Measurements from ENCODE around the gene NBEA. TPM values are rescaled to one million over a fixed set of nuclear protein-coding genes. Genes with fewer than 3 reads are reported as not detected.

Gene NBEA
- total RNA-seq, 8 experiments from 2014 or later: 2.8 to 45.7 (median 31.8) TPM

GRCh38 chr13:35720290-35720689 is 778.2 kb downstream of the NBEA start:
- in situ Hi-C loops (cut with MboI; ENCODE audit: low pct_unique_long_range_greater_than_20kb in 2 of 9, low sequenced_read_pairs in 9 of 9, unreplicated experiment in 9 of 9): loop anchor here in 2 of 9 experiments (25.0 kb wide), 2 partner anchors 258 to 508 kb away; no protein-coding TSS in a partner anchor

GRCh38 chr13:35720690-35721554 is 778.9 kb downstream of the NBEA start:
- H3K4me1 ChIP-seq (replicated peaks in 1 of 2): no peaks in the 10 kb centered on the region
- 26 to 100% (median 50%) methylated on average over 2 to 10 of the region's 21 CpGs; no CpG with 5 or more reads in 1 of the 10 experiments for WGBS, 10 experiments
- H3K4me3 ChIP-seq: no peak overlapping the region
- in situ Hi-C loops (cut with MboI; ENCODE audit: low pct_unique_long_range_greater_than_20kb in 2 of 9, low sequenced_read_pairs in 9 of 9, unreplicated experiment in 9 of 9): loop anchor here in 2 of 9 experiments (25.0 kb wide), 2 partner anchors 259 to 509 kb away; no protein-coding TSS in a partner anchor
- peak; percentile 56 to 95 (median 74) for ATAC-seq (replicated peaks in 6 of 8)
- H3K27ac ChIP-seq: no peak overlapping the region

More at GRCh38 chr13:35720290-35720689, 778.2 kb downstream of the NBEA start:
- H3K4me3 ChIP-seq: no peak overlapping the region
- H3K27ac ChIP-seq: no peak overlapping the region
- H3K4me1 ChIP-seq (replicated peaks in 1 of 2): no peaks in the 10 kb centered on the region
- no peak for ATAC-seq (replicated peaks in 6 of 8)
- 49 to 100% (median 100%) methylated on average over 2 to 5 of the region's 5 CpGs; no CpG with 5 or more reads in 1 of the 10 experiments for WGBS, 10 experiments

Measured in motor neuron (in vitro differentiated cells).